Measurements from ENCODE around the gene CD47.
A peak's percentile ranks its signal among the peaks of the same experiment; 100 is the strongest.

Gene CD47

GRCh38 chr3:108090049-108090700 lies 656 bp downstream of the CD47 start:
- DNase-seq = peak; percentile 52 to 80

- DNase-seq = no peak
Measured at GRCh38 chr3:108089579-108089978, 1.3 kb downstream of the CD47 start.

GRCh38 chr3:108088697-108089096 lies 2.1 kb downstream of the CD47 start:
- DNase-seq = peak in 1 of 2 experiments; percentile 44

GRCh38 chr3:108088146-108088545 lies 2.7 kb downstream of the CD47 start:
- no peak for DNase-seq

GRCh38 chr3:108086653-108087052 lies 4.2 kb downstream of the CD47 start:
- no peak for DNase-seq

DNA sequence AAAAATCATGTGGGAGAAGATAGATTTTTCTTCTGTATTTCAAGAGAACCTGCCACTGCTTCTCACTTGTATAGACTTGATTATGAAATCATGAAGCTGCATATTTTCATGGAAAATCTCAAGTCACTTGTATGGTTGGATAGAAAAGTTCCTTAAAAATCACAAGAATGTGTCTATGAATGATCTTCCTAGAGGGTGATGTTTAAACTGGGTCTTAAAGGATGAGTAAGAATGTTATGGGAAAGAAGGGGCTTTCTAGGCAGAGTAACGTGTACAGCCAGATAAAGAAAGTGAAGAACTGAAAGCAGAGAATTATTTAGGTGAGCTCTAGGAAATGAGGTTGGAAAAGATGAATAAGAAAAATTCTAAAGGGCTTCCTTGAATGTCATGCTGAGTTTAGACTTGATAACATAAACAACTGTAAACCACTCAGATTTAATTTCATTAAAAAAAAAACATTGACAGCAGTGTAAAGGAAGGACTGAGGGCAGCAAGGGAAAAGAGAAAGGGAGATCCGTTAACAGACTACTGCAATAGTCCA lies 5.0 kb downstream of the CD47 start:
- no peak for DNase-seq

DNA sequence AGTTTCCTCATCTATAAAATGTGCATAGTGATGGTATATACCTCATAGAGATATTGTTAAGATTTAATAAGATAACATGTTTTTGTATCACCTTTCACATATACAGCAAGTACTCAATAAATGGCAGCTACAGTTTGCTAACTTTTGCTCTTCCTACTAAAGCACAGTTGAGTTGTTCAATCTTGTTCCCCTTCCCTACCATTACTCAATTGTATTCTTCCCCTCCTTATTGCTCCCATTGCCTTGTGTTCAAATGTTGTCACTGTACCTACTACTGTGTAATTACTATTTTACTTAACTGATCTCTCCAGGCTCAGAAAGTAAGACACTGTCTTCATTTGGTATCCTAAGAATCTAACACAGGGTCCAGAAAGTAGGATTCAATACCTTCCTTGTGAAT lies 5.5 kb downstream of the CD47 start:
- no peak for DNase-seq

GRCh38 chr3:108079877-108080276 lies 11.0 kb downstream of the CD47 start:
- DNase-seq = no peak

- no peak for DNase-seq
Measured at GRCh38 chr3:108079043-108079442, 11.8 kb downstream of the CD47 start.

DNA sequence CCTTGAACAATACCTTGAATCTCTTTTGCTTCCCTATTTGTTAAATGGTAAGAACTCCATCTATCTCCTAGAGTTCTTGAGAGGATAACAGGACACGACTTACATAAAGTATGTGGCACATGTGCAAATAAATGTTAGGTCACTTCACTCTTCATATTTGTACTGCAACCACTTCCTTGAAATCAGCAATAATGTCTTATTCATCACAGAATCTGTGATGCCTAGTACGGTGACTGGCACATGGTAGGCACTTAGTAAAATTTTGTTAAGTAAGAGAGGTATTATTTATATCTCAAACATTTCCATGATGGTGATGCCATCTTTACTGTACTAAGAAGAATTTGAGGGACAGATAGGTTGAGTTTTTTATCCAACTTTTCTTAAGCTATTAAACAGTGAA lies 14.3 kb downstream of the CD47 start:
- no peak for DNase-seq

GRCh38 chr3:108073764-108074431 lies 16.9 kb downstream of the CD47 start:
- DNase-seq = no peak

DNA sequence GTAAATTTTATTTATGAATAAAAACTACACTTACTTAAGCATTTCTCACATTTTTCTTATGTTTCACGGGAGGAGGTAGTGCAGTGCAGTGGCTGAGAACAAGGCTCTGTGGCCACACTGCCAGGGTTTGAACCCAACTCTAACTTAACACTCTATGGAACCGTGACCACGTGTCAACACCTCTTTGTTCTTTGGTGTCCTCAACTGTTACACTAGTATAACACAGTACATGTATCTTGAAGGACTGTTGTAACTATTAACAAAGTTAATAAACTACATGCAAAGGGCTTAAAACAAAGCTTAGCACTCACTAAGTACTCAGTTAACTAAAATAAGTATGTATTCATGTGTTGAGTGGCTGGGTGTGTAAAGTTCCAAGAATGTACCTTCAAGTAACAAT lies 19.5 kb downstream of the CD47 start:
- no peak for DNase-seq

DNA sequence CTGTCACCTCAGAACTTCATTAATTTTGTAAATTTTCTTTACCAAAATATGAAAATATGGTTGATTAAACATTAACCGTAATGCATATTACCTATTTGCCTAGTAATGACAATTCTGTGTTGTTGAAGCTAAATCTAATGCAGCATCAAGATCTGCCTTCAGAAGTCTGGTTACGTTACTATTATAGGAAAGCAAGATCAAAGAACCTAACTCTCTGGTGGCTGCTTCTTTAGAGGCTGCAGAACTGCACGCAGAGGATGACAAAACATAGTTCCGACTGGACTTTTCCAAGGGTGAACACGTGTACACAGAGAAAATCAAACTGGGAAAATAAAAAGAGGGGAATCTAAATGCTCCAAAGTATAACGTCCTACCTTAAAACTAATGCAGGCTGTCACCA lies 20.5 kb downstream of the CD47 start:
- no peak for DNase-seq

DNA sequence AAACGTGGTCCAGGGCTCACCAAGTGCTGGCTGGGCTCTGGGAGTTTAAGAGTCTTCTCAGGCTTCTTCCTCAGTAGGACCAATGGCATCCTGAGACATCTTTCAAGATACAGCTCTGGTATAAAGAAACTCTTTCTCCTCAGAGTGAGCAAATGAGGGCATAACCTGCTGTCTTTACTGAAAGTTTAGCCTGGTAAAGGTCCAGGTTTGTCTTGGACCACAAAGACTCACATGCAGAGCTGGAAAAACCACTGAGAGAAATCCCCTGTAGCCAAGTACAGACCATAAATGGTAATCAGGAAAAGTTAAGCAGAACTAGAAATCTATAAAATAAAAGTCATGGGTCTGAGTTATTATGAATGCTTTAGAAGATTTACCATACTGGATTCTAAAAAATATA lies 23.1 kb downstream of the CD47 start:
- no peak for DNase-seq

DNA sequence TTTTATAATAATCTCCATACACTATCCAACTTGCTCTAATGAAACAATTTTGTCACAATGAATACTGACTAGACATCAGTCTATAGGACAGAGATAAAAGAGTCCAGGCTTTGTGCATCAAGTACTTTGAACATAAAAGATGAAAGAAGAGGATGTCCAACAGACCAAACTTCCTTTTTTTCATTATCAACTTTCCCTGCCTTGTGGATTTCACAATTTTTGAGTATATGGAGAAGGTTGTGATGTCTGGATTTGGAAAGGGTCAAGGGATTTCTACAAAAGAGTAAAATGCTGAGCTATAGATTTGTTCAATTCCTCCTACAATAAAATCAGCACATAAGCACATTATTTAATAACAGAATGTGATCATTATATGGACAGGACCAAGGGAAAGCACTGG lies 25.7 kb downstream of the CD47 start:
- DNase-seq = no peak

DNA sequence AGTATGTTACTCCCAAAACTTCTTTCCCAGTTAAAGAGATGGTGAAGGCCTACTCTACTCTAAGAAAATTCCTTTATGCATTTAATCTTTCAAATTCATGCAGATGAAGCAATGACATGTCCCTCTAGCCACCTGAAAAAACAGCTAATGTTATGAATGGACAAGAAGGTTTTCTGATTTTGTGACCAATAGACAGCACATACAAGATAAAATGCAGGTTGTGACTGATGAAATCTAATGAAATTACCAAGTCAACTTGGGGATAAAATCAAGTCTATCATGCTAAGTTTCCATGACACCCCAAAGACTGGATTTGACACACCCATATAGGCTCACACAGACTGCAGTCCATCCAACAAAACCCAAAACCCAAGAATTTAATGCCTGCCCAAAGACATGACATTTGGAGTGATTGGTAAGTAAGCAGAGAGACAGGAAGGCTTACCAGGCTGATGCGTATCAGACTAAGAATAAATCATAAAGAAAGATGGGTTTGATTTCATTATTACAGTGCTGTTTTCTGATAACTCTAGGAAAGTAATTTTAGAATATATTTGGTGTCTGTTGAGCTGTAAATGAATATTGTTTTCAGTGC lies 26.4 kb downstream of the CD47 start:
- DNase-seq = no peak

DNA sequence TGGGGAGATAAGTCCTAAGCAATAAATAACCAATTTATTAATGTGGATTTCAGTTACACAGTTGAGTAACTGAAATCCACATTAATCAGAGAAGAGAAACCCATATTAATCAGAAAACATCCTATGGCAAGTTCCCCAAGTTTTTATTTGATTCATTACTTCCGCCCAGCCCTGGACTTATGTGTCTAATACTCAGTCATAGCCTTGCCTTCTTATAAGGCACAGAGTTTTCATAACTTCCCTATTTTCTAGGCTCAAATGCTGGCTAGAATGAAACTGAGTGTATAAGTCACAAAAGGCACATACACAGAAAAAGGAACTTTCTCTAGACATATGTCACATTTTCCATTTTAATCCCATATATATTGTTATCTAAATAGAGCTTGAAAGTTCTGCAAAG lies 28.8 kb downstream of the CD47 start:
- no peak for DNase-seq

DNA sequence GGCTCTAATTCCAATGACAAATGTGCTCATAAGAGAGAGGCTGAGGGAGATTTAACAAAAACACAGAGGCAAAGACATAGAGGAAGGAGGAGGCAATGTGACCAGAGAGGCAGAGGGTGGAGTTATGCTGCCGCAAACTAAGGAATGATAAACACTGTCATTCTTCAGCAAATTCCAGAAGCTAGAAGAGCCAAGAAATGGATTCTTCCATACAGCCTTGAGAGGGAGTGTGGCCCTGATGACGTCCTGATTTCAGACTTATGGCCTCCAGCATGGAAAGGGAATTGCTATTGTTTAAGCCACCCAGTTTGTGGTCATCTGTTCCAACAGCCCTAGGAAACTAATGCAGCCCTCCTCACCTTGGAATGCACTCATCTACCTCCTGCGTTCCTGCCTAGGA lies 30.5 kb downstream of the CD47 start:
- no peak for DNase-seq

DNA sequence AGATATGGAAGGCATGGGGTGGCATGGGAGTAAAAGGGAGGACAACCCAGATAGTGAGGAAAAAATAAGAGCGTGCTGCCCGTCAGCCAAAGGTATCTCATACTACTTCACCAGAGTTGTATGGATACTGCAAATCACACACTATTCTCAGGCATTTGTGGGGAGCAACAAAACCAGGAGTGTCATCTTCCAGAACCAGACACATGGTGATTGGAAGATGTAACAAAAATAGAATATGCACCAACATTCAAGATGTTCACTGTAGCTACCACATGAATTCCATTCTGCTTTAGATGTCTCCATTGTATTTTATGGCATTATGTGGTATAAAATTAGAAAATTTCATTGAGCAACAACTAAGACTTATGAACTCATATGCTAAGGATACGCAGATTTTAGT lies 34.9 kb downstream of the CD47 start:
- no peak for DNase-seq

- no peak for DNase-seq
Measured at GRCh38 chr3:108054935-108055334, 35.9 kb downstream of the CD47 start.

DNA sequence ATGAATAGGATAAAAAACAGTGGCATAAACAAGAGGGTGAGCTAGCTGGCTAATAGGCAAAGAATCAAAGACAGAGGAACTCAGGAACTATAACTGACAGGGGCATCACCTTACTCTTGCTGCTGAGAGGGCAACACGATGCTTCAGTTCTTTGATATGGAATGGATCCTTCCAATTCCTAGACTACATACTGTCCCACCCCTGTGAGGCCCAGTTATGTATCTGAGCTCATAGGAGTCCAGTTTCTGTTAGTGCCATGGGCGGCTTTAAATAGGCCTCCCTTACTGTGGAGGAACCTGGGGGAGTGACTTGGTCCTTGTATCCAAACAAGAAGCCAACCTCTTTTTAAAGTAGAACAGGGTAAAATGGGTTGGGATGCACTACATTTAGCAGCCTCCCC lies 37.3 kb downstream of the CD47 start:
- DNase-seq = no peak

DNA sequence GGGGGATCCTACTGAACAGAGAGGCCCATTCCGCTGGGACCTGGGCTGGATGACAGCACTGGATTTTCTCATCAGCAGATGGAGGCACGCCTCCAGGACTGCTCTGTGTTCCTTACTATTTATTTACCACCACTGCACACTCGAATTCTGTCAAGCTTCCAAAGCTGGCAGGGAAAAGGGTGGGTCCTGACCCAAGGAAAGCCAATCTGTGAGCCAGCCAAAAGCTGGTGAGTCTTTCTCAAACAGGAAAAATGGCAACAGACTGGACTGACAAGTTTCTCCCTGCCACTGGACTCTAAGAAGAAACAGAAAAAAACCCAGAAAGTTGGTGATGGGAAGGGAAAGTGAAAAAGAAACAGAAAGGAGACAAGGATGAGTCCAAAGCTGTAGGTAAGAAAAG lies 37.8 kb downstream of the CD47 start:
- DNase-seq = no peak

DNA sequence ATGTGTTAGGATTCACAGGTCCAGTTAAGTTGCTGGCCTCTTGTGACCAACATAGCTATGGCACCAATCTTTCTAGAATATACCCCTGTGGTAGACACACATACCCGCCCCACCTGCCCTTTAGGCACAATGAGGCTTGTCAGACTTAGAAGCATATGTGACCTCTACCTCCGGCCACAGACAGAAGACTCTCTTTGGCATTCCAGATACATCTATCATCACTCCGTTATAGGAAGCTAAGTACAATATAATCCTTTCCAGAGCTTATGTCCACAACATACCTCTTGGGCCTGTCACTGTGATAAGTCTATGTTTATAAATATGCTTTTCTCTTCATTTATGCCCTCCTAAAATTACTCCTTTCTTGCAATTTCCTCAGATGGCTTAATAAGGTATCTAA lies 39.8 kb downstream of the CD47 start:
- DNase-seq = no peak

- no peak for DNase-seq
Measured at GRCh38 chr3:108047987-108048386, 42.8 kb downstream of the CD47 start.
